K562 (cell line): ENCODE data around the gene RAP2B. TPM values are rescaled to one million over a fixed set of nuclear protein-coding genes. Genes with fewer than 3 reads are reported as not detected.

Source experiments
- CBX2 ChIP-seq: fragments of 200-600 bp; sonication (generic); IDR thresholded peaks from one replicate; pipeline ENCODE4 v1.6.1; 2012; ENCODE audit warnings: mild to moderate bottlenecking, low read length, inconsistent platforms; ENCODE audit not compliant: insufficient read depth, poor library complexity, severe bottlenecking
- EWSR1 ChIP-seq: fragments of 450-650 bp; IDR thresholded peaks from 2 replicates; pipeline ENCODE4 v1.6.1; 2018; ENCODE audit warnings: borderline replicate concordance, mild to moderate bottlenecking, low read depth, moderate library complexity; ENCODE audit not compliant: partially characterized antibody
- GTF2F1 ChIP-seq: IDR thresholded peaks from 2 replicates; pipeline ENCODE4 v1.6.1; 2011; ENCODE audit warnings: low read depth, low read length, improper control_type of control experiment
- ILF3 ChIP-seq: fragments of 450-650 bp; IDR thresholded peaks from 2 replicates; pipeline ENCODE4 v1.6.1; 2018; ENCODE audit warnings: antibody characterized with exemption, mild to moderate bottlenecking, moderate library complexity, borderline replicate concordance
- RNF2 ChIP-seq: sonication (generic); IDR thresholded peaks from 2 replicates; pipeline ENCODE4 v1.6.1; 2016
- SMARCC2 ChIP-seq: fragments of 450-650 bp; IDR thresholded peaks from 2 replicates; pipeline ENCODE4 v1.6.1; 2017; ENCODE audit warnings: antibody characterized with exemption, moderate library complexity, mild to moderate bottlenecking, low read depth
- SUPT5H ChIP-seq: fragments of 450-650 bp; IDR thresholded peaks from 2 replicates; pipeline ENCODE4 v1.6.1; 2016
- TFAM ChIP-seq: fragments of 250-450 bp; sonication (Bioruptor Pico); conservative IDR thresholded peaks from 2 replicates; pipeline ENCODE4 v1.5.0; 2021; ENCODE audit warnings: mild to moderate bottlenecking, moderate library complexity
- TSC22D4 ChIP-seq: fragments of 450-650 bp; IDR thresholded peaks from 2 replicates; pipeline ENCODE4 v1.6.1; 2016; ENCODE audit warnings: missing genetic modification characterization, missing biosample characterization, control low read depth
- U2AF1 ChIP-seq: fragments of 200-400 bp; formaldehyde crosslinking; optimal IDR thresholded peaks from 2 replicates; pipeline ENCODE3; 2017; ENCODE audit warnings: mild to moderate bottlenecking, low read depth, low read length, moderate library complexity
- WHSC1 ChIP-seq: IDR thresholded peaks from one replicate; pipeline ENCODE4 v1.6.1; 2012; ENCODE audit warnings: low read length, control low read depth, inconsistent platforms
- YY1 ChIP-seq, 3 experiments: IDR thresholded peaks; 2 replicates each; pipeline ENCODE4 v1.6.1; 2011; ENCODE audit warnings: low read length in 2 of 3, mild to moderate bottlenecking in 2 of 3, moderate library complexity in 2 of 3, borderline replicate concordance in 1 of 3, control low read depth in 1 of 3, low read depth in 1 of 3; ENCODE audit not compliant: insufficient read depth in 3 of 3, insufficient replicate concordance in 2 of 3, control insufficient read depth in 1 of 3, insufficient read length in 1 of 3; ENCODE audit errors: extremely low read depth in 1 of 3
- ZFP36 ChIP-seq: fragments of 150-350 bp; IDR thresholded peaks from 2 replicates; pipeline ENCODE4 v1.6.1; 2018; ENCODE audit warnings: low read length, low read depth; ENCODE audit not compliant: partially characterized antibody
- ZNF121 ChIP-seq: sonication (generic); formaldehyde crosslinking; conservative IDR thresholded peaks from 2 replicates; pipeline ENCODE4 v1.8.0; 2022; ENCODE audit warnings: missing genetic modification reagents
- ZNF134 ChIP-seq: fragments of 250-450 bp; sonication (Bioruptor Pico); conservative IDR thresholded peaks from 2 replicates; pipeline ENCODE4 v1.4.0; 2020
- ZNF224 ChIP-seq: sonication (generic); formaldehyde crosslinking; IDR thresholded peaks from 2 replicates; pipeline ENCODE4 v1.8.0; 2022; ENCODE audit warnings: mild to moderate bottlenecking, missing genetic modification reagents
- polyA plus RNA-seq, 8 experiments: library from polyadenylated mRNA; depleted of rRNA in 4 of 8; stranded (reverse) in 5 of 8; unstranded in 3 of 8; fragments of >200 nt; fragmentation: Nextera tagmentation in 2 of 8; fragmentation: Illumina TruSeq in 1 of 8; extraction: Ambion mirVana in 2 of 8; extraction: Trizol in 1 of 8; gene quantifications; 2 replicates each; pipeline versions ENCODE4 v1.2.1 to v1.2.3, GENCODE V29; 2011 to 2014; ENCODE audit warnings: inconsistent platforms in 1 of 8, missing spikeins in 1 of 8
- total RNA-seq, 7 experiments: library from RNA; depleted of rRNA in 6 of 7; stranded (reverse); fragments of >200 nt in 6 of 7; fragmentation: Illumina TruSeq in 2 of 7; extraction: Trizol in 2 of 7; gene quantifications; 2 replicates each; pipeline versions ENCODE4 v1.2.1 to v1.2.3, GENCODE V29; 2011 to 2021; ENCODE audit warnings: low replicate concordance in 1 of 7
- TF ChIP-seq, protein P1 (sequence below): fragments of 250-450 bp; sonication (Bioruptor Pico); IDR thresholded peaks from 2 replicates; pipeline ENCODE4 v1.4.0; 2020; ENCODE audit warnings: mild to moderate bottlenecking
- TF ChIP-seq, protein P2 (sequence below): sonication (generic); formaldehyde crosslinking; IDR thresholded peaks from 2 replicates; pipeline ENCODE4 v1.8.0; 2022; ENCODE audit warnings: mild to moderate bottlenecking, missing genetic modification reagents, borderline replicate concordance
- TF ChIP-seq, protein P3 (sequence below), 3 experiments: fragments of 200-800 bp in 1 of 3; fragments of 250-450 bp in 1 of 3; fragments of 450-650 bp in 1 of 3; sonication (Bioruptor Pico) in 1 of 3; sonication (Bioruptor generic) in 1 of 3; formaldehyde crosslinking in 1 of 3; IDR thresholded peaks; 2 replicates each; pipeline versions ENCODE4 v1.6.1 to v1.8.0; 2016 to 2022; ENCODE audit warnings: mild to moderate bottlenecking in 2 of 3, missing genetic modification characterization in 2 of 3, missing compliant biosample characterization in 1 of 3, moderate library complexity in 1 of 3

RAP2B gene
- total and polyA plus RNA-seq, 9 of the 15 experiments (the other 6 are each of a cell fraction or from before 2014, with no cell fraction given), result 9.4 to 31.2 (median 15.8) TPM

DNA sequence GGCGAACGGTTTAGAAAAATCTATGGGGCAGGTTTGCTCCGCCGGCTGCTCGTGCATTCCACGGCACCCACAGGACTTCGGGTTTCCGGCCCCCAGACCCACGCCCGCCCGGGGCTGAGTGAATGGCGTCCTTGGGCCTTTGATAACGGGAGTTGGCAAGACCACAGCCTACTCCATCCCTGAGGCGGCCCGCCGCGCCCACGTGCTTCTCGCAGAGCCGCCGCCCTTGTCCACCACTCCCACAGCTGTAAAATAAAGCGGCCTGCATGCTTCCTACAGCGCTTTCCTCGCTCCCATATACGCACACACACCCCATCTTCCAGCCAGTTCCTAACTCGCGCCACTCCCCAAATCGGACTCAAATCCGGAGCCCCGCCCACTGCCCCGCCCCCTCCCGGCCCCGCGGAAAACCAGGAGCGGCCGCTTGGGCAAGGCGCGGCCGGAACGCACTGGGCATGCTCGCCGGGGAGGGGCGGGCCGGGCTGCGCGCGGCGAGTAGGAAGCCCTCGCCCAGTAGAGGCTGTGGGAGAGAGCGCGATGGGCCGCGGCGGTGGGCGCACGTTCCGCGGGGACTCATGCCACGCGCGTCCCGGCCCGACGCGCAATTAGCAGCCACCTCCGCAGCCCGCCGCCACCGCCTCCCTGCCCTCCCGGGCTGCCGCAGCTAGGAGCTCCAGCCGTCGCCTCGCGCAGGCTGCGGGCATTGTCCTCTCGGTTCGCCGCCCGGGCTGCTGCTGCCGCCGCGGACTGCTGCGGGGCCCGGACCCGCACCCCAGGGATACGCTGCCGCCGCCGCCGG is at the start of gene RAP2B (continued):
- TF ChIP-seq, protein P1, sequence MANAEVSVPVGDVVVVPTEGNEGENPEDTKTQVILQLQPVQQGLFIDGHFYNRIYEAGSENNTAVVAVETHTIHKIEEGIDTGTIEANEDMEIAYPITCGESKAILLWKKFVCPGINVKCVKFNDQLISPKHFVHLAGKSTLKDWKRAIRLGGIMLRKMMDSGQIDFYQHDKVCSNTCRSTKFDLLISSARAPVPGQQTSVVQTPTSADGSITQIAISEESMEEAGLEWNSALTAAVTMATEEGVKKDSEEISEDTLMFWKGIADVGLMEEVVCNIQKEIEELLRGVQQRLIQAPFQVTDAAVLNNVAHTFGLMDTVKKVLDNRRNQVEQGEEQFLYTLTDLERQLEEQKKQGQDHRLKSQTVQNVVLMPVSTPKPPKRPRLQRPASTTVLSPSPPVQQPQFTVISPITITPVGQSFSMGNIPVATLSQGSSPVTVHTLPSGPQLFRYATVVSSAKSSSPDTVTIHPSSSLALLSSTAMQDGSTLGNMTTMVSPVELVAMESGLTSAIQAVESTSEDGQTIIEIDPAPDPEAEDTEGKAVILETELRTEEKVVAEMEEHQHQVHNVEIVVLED (CRISPR knock-in tag), result peak; percentile 50; the same call in 1 of the 2 replicates
- TF ChIP-seq SMARCC2 (no peak), TFAM (CRISPR knock-in tag) (no peak), WHSC1 (no peak), ILF3 (peak; percentile 95; the same call in 1 of the 2 replicates), ZFP36 (peak; percentile 72), GTF2F1 (no peak), TSC22D4 (tag) (no peak), EWSR1 (no peak), ZNF121 (CRISPR knock-in tag) (no peak), YY1 (IDR thresholded peaks at IDR 0.05; ENCODE audit: borderline replicate concordance in 1 of 3, control insufficient read depth in 1 of 3, extremely low read depth in 1 of 3, insufficient read depth in 3 of 3, insufficient read length in 1 of 3, insufficient replicate concordance in 2 of 3, low read depth in 1 of 3, low read length in 2 of 3) (peak in 1 of 3 experiments; percentile 75), SUPT5H (peak; percentile 77), ZNF224 (CRISPR knock-in tag) (no peak), U2AF1 (peak; percentile 38), CBX2 (no peak), RNF2 (0 out of 2 replicates have a peak, but pooled peaks have one; percentile 6), ZNF134 (CRISPR knock-in tag) (no peak)
- TF ChIP-seq, protein P2, sequence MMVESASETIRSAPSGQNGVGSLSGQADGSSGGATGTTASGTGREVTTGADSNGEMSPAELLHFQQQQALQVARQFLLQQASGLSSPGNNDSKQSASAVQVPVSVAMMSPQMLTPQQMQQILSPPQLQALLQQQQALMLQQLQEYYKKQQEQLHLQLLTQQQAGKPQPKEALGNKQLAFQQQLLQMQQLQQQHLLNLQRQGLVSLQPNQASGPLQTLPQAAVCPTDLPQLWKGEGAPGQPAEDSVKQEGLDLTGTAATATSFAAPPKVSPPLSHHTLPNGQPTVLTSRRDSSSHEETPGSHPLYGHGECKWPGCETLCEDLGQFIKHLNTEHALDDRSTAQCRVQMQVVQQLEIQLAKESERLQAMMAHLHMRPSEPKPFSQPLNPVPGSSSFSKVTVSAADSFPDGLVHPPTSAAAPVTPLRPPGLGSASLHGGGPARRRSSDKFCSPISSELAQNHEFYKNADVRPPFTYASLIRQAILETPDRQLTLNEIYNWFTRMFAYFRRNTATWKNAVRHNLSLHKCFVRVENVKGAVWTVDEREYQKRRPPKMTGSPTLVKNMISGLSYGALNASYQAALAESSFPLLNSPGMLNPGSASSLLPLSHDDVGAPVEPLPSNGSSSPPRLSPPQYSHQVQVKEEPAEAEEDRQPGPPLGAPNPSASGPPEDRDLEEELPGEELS, result no peak; the same call in 1 of the 2 replicates
- TF ChIP-seq, protein P3, sequence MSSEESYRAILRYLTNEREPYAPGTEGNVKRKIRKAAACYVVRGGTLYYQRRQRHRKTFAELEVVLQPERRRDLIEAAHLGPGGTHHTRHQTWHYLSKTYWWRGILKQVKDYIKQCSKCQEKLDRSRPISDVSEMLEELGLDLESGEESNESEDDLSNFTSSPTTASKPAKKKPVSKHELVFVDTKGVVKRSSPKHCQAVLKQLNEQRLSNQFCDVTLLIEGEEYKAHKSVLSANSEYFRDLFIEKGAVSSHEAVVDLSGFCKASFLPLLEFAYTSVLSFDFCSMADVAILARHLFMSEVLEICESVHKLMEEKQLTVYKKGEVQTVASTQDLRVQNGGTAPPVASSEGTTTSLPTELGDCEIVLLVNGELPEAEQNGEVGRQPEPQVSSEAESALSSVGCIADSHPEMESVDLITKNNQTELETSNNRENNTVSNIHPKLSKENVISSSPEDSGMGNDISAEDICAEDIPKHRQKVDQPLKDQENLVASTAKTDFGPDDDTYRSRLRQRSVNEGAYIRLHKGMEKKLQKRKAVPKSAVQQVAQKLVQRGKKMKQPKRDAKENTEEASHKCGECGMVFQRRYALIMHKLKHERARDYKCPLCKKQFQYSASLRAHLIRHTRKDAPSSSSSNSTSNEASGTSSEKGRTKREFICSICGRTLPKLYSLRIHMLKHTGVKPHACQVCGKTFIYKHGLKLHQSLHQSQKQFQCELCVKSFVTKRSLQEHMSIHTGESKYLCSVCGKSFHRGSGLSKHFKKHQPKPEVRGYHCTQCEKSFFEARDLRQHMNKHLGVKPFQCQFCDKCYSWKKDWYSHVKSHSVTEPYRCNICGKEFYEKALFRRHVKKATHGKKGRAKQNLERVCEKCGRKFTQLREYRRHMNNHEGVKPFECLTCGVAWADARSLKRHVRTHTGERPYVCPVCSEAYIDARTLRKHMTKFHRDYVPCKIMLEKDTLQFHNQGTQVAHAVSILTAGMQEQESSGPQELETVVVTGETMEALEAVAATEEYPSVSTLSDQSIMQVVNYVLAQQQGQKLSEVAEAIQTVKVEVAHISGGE (CRISPR knock-in tag; IDR thresholded peaks at IDR 0.05), result peak in 2 of 3 experiments; percentile 56 to 73; a peak in 3 of 6 replicates
